NCI-H1092 treated with DMSO at 0.1 percent for 48 hours (cell line): ENCODE results near the gene DGUOK.
"Not testable (repeated sequence)": the region's sequence is repeated elsewhere in the genome, so short reads cannot be mapped to it uniquely, and the experiment has no call there.

Source experiments
- DNase-seq: peaks from one replicate; lab custom pipeline; 2025; lab: John Stamatoyannopoulos, UW

Gene DGUOK

GRCh38 chr2:73901143-73901542 is 25.5 kb upstream of the DGUOK start:
- no peak for DNase-seq

GRCh38 chr2:73902284-73902683 is 24.4 kb upstream of the DGUOK start:
- DNase-seq, result no peak

GRCh38 chr2:73903313-73903712 is 23.4 kb upstream of the DGUOK start:
- no peak for DNase-seq

- DNase-seq, result not testable (repeated sequence)
Measured at GRCh38 chr2:73903949-73904613, 22.6 kb upstream of the DGUOK start.

- DNase-seq, result no peak
Measured at GRCh38 chr2:73904952-73905351, 21.7 kb upstream of the DGUOK start.

- DNase-seq, result no peak
Measured at GRCh38 chr2:73906847-73907505, 19.7 kb upstream of the DGUOK start.

- peak; percentile 85 for DNase-seq
Measured at GRCh38 chr2:73907840-73908452, 18.7 kb upstream of the DGUOK start.

GRCh38 chr2:73908689-73909652 is 17.7 kb upstream of the DGUOK start:
- no peak for DNase-seq

- DNase-seq, result no peak
Measured at GRCh38 chr2:73910873-73911547, 15.7 kb upstream of the DGUOK start.

GRCh38 chr2:73911548-73912208 is 15.0 kb upstream of the DGUOK start:
- no peak for DNase-seq

GRCh38 chr2:73913414-73914054 is 13.1 kb upstream of the DGUOK start:
- DNase-seq, result no peak

- DNase-seq, result no peak
Measured at GRCh38 chr2:73914667-73915066, 12.0 kb upstream of the DGUOK start.

GRCh38 chr2:73915437-73915993 is 11.2 kb upstream of the DGUOK start:
- DNase-seq, result no peak

GRCh38 chr2:73916666-73917065 is 10.0 kb upstream of the DGUOK start:
- DNase-seq, result no peak

GRCh38 chr2:73917296-73917695 is 9.4 kb upstream of the DGUOK start:
- DNase-seq, result no peak

GRCh38 chr2:73917696-73918207 is 8.9 kb upstream of the DGUOK start:
- DNase-seq, result no peak

- DNase-seq, result no peak
Measured at GRCh38 chr2:73918856-73919255, 7.8 kb upstream of the DGUOK start.

GRCh38 chr2:73919596-73920228 is 7.0 kb upstream of the DGUOK start:
- DNase-seq, result no peak
